Mucosa of rectum (tissue), 2 donors: ENCODE data around the gene IL24.

ENCODE experiments used
- H3K27ac ChIP-seq, 2 donors: one replicate each; pipeline ENCODE4 v1.7.0; 2013; ENCODE audit warnings: inconsistent platforms in 2 of 2, low read depth in 2 of 2, low read length in 2 of 2
- H3K27me3 ChIP-seq, 2 donors: one replicate each; pipeline ENCODE4 v1.7.0; 2013; ENCODE audit warnings: low read length in 2 of 2; ENCODE audit not compliant: control insufficient read depth in 2 of 2, insufficient read depth in 2 of 2
- H3K36me3 ChIP-seq, 2 donors: one replicate each; pipeline ENCODE4 v1.7.0; 2013; ENCODE audit warnings: low read length in 2 of 2; ENCODE audit not compliant: control insufficient read depth in 2 of 2, insufficient read depth in 2 of 2
- H3K4me1 ChIP-seq, 2 donors: one replicate each; pipeline ENCODE4 v1.7.0; 2013; ENCODE audit warnings: low read length in 2 of 2, mild to moderate bottlenecking in 1 of 2; ENCODE audit not compliant: control insufficient read depth in 2 of 2, insufficient read depth in 2 of 2
- H3K4me3 ChIP-seq, 2 donors: one replicate each; pipeline ENCODE4 v1.7.0; 2013; ENCODE audit warnings: low read length in 2 of 2
- H3K9ac ChIP-seq, 2 donors: one replicate each; pipeline ENCODE4 v1.7.0; 2013; ENCODE audit warnings: low read length in 2 of 2, low read depth in 1 of 2, mild to moderate bottlenecking in 1 of 2
- H3K9me3 ChIP-seq, 2 donors: one replicate each; pipeline ENCODE4 v1.7.0; 2013; ENCODE audit warnings: low read length in 2 of 2; ENCODE audit not compliant: control insufficient read depth in 2 of 2
- donor health status: healthy.
- donor health status: Normal muscosa, but diverticular disease.

The IL24 gene

GRCh38 chr1:206902702-206903101, 5.5 kb downstream of the IL24 start:
- peaks cover 0 to 2% of the 10 kb centered on the region in 2 donors for H3K4me1 ChIP-seq
- peaks cover 0 to 3% of the 10 kb centered on the region in 2 donors for H3K27me3 ChIP-seq
- no peak overlapping the region for H3K9ac ChIP-seq
- H3K36me3 ChIP-seq = no peaks in the 10 kb centered on the region
- H3K9me3 ChIP-seq = no peaks in the 10 kb centered on the region
- no peak overlapping the region for H3K27ac ChIP-seq
- no peak overlapping the region for H3K4me3 ChIP-seq

- Histone ChIP-seq H3K27me3 (peaks cover 0 to 3% of the 10 kb centered on the region in 2 donors), H3K36me3 (no peaks in the 10 kb centered on the region), H3K9ac (no peak overlapping the region), H3K4me1 (peaks cover under 1 to 3% of the 10 kb centered on the region in 2 donors), H3K27ac (no peak overlapping the region), H3K4me3 (no peak overlapping the region), H3K9me3 (no peaks in the 10 kb centered on the region)
These were observed 6.4 kb downstream of the IL24 start for GRCh38 chr1:206903687-206904086.

DNA sequence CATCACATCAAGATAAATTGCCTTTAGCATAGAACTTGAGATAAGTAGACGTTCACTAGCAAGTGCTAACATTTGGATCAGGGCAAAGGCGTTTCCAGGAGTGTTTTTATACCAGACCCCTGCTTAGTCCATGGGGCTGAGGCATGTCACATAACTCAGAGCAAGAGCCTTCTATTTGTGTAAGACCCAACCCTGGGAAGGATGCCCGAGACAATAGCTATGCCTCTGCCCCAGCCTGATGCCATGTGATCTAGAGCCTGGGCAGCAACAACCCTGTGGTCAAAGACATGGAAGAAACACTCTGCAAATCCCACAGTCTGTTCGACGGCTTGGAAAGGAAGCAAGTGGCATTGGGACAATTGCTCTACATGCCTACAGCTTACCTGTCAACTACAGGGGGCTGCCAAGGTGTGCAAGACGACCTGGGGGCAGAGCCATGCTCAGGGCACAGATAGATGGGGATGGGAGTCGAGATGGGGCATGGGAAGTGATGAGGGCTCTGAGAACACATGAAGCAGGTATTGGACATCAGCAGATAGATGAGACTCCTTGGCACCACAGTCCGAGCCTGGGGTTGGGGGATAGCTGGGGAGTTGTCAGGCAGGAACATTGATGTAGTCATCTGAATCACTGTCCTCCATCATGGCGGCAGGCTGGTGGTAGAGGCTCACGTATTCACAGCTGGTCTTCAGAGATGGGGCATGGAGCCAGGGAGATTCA, 7.3 kb downstream of the IL24 start:
- Histone ChIP-seq H3K4me3 (no peak overlapping the region), H3K9ac (no peak overlapping the region), H3K36me3 (no peaks in the 10 kb centered on the region), H3K27ac (no peak overlapping the region), H3K9me3 (no peaks in the 10 kb centered on the region), H3K4me1 (peaks cover 5 to 8% of the 10 kb centered on the region in 2 donors), H3K27me3 (peaks cover 3 to 4% of the 10 kb centered on the region in 2 donors)

DNA sequence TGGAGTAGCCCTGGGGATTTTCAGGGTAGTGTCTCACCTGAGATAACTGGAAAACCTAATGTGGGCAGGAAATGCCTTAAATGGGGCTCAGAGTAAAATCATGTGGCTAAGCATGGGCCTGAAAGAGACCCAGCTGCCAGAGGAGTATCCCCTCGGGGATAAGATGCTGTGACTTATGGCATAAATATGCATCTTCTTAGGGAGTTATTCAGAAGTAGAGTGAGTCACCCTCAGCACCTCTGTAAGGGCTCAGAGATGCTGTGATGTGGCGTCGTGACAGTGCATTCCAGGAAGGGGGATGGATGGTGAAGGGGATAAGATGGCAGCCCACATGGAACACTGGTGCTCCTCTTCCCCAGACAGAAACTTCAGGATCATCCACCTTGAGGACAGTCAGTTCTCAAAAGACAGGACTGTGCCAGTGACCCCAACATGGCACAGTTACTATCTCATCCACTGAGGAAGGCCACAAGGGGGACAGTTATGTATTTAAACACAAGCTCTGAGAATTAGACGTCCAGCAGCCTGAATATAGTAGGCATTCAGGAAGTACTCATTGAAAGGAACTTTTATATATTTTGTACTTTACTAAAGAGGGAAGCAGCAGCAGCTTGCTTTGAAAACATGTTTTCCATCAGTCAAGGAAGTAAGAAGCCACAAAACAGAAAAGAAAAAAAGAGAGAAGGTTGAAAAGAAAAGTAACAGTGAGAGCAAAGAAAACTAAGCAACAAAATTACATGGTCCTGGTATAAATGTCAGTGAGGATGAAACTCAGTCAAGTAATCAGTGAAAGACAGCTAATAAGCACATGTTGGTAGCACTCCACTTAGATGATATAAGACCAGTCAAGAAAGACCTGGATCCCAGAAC, 8.3 kb downstream of the IL24 start:
- H3K4me1 ChIP-seq = peaks cover 5 to 12% of the 10 kb centered on the region in 2 donors
- no peaks in the 10 kb centered on the region for H3K36me3 ChIP-seq
- peaks cover 3 to 7% of the 10 kb centered on the region in 2 donors for H3K27me3 ChIP-seq
- no peak overlapping the region for H3K4me3 ChIP-seq
- H3K27ac ChIP-seq = no peak overlapping the region
- no peak overlapping the region for H3K9ac ChIP-seq
- H3K9me3 ChIP-seq = no peaks in the 10 kb centered on the region

- Histone ChIP-seq H3K4me3 (no peak overlapping the region), H3K9ac (no peak overlapping the region), H3K4me1 (peaks cover 5 to 12% of the 10 kb centered on the region in 2 donors), H3K27me3 (peaks cover 0 to 7% of the 10 kb centered on the region in 2 donors), H3K27ac (no peak overlapping the region), H3K36me3 (no peaks in the 10 kb centered on the region), H3K9me3 (no peaks in the 10 kb centered on the region)
These were observed 10.2 kb downstream of the IL24 start for GRCh38 chr1:206907304-206907991.

DNA sequence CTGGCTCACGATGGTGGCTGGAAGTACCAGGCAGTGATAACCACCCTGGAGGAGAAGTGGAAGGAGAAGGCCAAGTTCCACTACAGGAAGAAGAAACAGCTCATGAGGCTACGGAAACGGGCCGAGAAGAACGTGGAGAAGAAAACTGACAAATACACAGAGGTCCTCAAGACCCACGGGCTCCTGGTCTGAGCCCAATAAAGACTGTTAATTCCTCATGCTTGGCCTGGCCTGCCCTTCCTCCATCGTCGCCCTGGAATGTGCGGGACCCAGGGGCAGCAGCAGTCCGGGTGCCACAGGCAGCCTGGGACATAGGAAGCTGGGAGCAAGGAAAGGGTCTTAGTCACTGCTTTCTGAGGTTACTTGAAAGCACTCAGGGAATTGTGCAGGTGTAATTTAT, 10.8 kb downstream of the IL24 start:
- H3K27ac ChIP-seq = no peak overlapping the region
- no peaks in the 10 kb centered on the region for H3K9me3 ChIP-seq
- H3K27me3 ChIP-seq = peaks cover 0 to 7% of the 10 kb centered on the region in 2 donors
- H3K36me3 ChIP-seq = no peaks in the 10 kb centered on the region
- peaks cover 8 to 14% of the 10 kb centered on the region in 2 donors for H3K4me1 ChIP-seq
- no peak overlapping the region for H3K4me3 ChIP-seq
- no peak overlapping the region for H3K9ac ChIP-seq

GRCh38 chr1:206909161-206909882, 12.1 kb downstream of the IL24 start:
- peak overlapping the region; percentile 24 to 52 for H3K9ac ChIP-seq
- H3K36me3 ChIP-seq = no peaks in the 10 kb centered on the region
- H3K27me3 ChIP-seq = peaks cover 0 to 7% of the 10 kb centered on the region in 2 donors
- peak overlapping the region; percentile 40 to 66 for H3K4me3 ChIP-seq
- H3K4me1 ChIP-seq = peaks cover 8 to 14% of the 10 kb centered on the region in 2 donors
- no peaks in the 10 kb centered on the region for H3K9me3 ChIP-seq
- H3K27ac ChIP-seq = peak overlapping the region; percentile 6 to 14

- Histone ChIP-seq H3K9ac (peak overlapping the region; percentile 24 to 52), H3K9me3 (no peaks in the 10 kb centered on the region), H3K4me1 (peaks cover 8 to 14% of the 10 kb centered on the region in 2 donors), H3K27ac (no peak overlapping the region), H3K36me3 (no peaks in the 10 kb centered on the region), H3K27me3 (peaks cover 0 to 7% of the 10 kb centered on the region in 2 donors), H3K4me3 (peak overlapping the region; percentile 40 to 66)
These were observed 12.7 kb downstream of the IL24 start for GRCh38 chr1:206909883-206910318.

DNA sequence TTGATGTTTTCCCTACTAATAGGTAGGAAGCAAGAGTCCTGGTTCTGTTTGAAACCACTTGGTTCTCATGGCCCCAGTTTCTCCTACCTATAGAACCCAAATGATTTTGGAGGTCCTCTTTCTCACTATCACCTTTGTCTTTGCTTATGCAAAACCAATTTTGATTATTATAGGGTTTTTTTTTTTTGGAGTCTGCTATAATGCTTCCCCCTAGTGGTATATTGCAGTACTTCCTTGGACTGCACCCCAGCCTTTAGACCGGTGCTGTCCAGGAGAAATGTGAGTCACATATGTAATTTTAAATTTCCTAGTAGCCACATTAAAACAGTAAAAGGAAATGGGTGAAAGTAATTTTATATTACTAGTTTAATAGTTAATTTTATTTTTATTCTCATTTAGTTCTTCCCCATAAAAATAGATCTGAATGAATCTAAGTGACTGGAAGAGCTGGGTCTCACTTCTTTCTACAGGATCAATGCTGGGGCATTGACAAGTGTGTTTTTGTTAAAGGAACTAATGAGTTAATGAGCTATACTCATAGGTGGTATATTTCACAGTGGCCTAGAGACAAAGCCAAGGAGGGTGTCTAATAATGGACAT, 13.9 kb downstream of the IL24 start:
- peaks cover 0 to 7% of the 10 kb centered on the region in 2 donors for H3K27me3 ChIP-seq
- H3K27ac ChIP-seq = no peak overlapping the region
- peaks cover 8 to 12% of the 10 kb centered on the region in 2 donors for H3K4me1 ChIP-seq
- H3K4me3 ChIP-seq = no peak overlapping the region
- H3K9me3 ChIP-seq = no peaks in the 10 kb centered on the region
- no peak overlapping the region for H3K9ac ChIP-seq
- H3K36me3 ChIP-seq = no peaks in the 10 kb centered on the region
